SJCRH30 (cell line): ENCODE data around the gene CCDC14. TPM values are rescaled to one million over a fixed set of nuclear protein-coding genes. Genes with fewer than 3 reads are reported as not detected.
"Not testable (repeated sequence)": the region's sequence is repeated elsewhere in the genome, so short reads cannot be mapped to it uniquely, and the experiment has no call there.

ENCODE experiments used
- DNase-seq, 2 experiments: peaks; one replicate each; pipeline ENCODE4 v3.0.0-alpha.2; 2015 to 2020
- H3K27ac ChIP-seq: fragments of 250-450 bp; sonication (Bioruptor Pico); 2 replicates; pipeline ENCODE4 v1.5.1; 2020; ENCODE audit warnings: mild to moderate bottlenecking, moderate library complexity
- H3K27me3 ChIP-seq: fragments of 250-450 bp; sonication (Bioruptor Pico); 2 replicates; pipeline ENCODE4 v1.5.1; 2020; ENCODE audit warnings: mild to moderate bottlenecking, moderate library complexity
- H3K36me3 ChIP-seq: fragments of 250-450 bp; sonication (Bioruptor Pico); 2 replicates; pipeline ENCODE4 v1.5.1; 2020; ENCODE audit warnings: mild to moderate bottlenecking, moderate library complexity
- H3K4me1 ChIP-seq: fragments of 250-450 bp; sonication (Bioruptor Pico); 2 replicates; pipeline ENCODE4 v1.5.1; 2020; ENCODE audit warnings: mild to moderate bottlenecking, moderate library complexity
- H3K4me3 ChIP-seq: fragments of 250-450 bp; sonication (Bioruptor Pico); 2 replicates; pipeline ENCODE4 v1.5.1; 2020; ENCODE audit warnings: mild to moderate bottlenecking, moderate library complexity
- H3K9me3 ChIP-seq: fragments of 250-450 bp; sonication (Bioruptor Pico); replicated peaks from 2 replicates; pipeline ENCODE4 v1.5.1; 2020; ENCODE audit warnings: mild to moderate bottlenecking, moderate library complexity
- total RNA-seq: library from RNA; depleted of rRNA; stranded (reverse); fragments of >200 nt; shearing (Covaris generic); gene quantifications from 2 replicates; pipeline ENCODE4 v1.2.3, GENCODE V29; 2014

Gene CCDC14
- total RNA-seq, 1 experiment from 2014 or later = 83.7 TPM

DNA sequence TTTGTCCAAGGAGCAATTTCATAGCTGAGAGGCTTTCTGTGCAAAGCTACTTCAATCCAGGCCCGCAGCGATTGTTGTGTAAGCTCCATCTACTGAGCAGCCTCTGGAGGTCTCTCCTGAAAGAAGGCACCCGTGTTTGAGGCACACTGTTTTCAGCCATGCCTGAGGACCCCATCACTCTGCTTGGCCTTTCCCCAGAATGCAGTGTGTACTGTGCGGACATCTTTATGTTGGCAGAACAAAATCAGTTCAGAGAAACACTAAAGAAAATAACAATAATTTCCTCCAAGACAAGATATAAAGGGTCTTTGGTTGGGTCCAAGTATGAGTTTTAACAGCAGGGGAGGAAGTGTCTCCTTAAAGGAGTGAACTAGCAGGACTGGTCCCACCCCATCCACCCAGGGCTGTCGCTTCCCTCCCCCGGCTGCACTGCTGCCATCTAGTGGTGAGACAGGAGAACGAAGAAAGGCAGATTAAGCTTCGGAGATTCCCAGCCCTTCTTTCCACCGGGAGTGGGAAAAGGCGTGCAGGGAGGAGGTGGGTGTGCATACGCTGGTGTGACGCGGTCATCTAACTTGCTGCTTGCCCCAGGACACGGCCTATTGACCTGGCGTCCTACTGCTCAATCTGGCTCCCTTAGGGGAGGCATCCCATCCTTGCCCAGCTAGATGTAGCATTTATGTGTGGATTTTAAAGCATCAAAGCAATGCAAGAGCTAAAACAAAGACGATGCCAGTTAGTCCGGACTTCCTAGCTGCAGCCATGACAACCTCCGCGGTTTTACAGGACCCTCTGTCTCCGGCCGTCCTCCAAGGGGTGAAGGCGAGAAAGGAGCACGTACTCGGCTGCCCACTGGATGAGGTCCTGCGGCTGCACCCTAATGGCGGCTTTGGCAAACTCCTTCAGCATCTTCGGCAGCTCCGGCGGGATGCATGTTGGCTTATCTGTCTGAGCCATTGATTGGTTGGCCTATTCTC, 18.8 kb upstream of the CCDC14 start:
- H3K27me3 ChIP-seq, H3K4me1 ChIP-seq, H3K9me3 ChIP-seq, H3K4me3 ChIP-seq, H3K27ac ChIP-seq, H3K36me3 ChIP-seq: not testable (repeated sequence)
- DNase-seq = peak; percentile 50 to 60

DNA sequence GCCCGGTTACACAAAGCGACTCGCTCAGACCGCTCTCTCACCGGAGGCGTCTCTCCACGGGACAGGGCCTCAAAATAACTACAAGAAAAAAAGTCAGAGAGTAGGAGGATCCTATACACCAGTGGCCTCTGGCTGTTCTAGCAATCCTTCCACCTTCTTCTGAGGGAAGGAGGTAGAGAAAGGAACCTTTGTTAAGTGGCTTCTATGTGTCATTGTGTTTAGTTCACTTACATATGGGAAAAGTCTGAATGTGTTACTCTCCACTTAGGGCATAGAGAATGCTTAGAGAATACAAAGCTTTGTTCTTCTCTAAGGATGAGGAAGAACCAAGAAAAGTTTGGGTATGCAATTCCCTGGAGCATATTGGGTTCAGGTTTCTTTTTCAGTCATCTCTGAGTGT, 15.9 kb upstream of the CCDC14 start:
- H3K9me3 ChIP-seq, H3K27me3 ChIP-seq, H3K36me3 ChIP-seq, H3K27ac ChIP-seq, DNase-seq, H3K4me1 ChIP-seq, H3K4me3 ChIP-seq: not testable (repeated sequence)

DNA sequence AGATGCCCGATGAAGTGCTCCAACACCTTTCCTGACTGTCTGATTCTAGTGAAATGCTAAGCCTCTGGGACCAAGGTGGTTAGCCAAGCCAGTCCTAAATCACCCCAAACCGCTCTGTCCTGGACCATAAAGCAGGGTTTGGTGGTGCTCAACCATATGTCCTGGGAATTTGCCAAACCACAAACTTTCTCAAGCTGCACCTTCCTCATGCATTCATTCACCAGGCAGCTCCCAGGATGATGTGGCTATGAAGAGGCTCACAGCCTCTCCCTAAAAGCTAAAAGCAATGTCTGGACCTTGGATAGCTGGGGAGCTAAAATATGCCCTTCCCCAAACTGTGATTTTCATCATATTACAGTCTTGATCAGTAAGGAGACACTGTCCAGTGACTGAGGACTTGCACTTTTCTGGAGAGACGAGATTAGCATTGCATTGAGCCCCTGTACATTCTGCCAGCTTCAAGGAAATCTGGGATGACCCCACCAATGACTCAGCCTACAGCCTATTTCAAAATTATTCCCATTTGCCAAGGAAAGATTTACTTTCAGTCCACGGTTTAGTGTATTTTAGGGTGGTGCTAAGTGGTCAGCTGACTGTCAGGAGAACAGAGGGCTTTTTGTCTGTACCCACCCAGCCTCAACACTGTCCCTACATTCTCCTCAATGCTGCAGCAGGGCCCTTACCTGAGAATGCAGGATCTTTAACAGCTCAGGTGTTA, 15.3 kb upstream of the CCDC14 start:
- not testable (repeated sequence) for H3K27me3 ChIP-seq, DNase-seq, H3K27ac ChIP-seq, H3K4me3 ChIP-seq, H3K36me3 ChIP-seq, H3K4me1 ChIP-seq, H3K9me3 ChIP-seq

DNA sequence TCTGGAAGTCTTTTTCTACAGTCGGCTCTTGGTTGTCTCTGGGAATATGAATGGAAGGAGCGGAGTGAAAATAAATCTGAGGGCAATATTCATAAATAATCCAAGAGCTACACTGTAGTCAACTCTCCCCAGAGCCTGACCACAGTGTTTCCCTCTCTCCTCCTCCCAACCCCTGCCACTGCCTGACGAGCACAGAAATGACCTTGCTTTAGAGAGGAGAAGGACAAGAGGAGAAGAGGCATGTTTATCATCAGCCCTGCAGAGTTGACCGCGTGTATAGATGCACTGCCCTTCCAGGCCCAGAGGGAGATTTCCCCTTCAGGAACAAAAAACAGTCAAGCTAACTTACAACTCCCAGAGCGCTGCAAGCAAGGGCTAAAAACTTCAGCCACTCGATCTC, 14.0 kb upstream of the CCDC14 start:
- not testable (repeated sequence) for H3K27me3 ChIP-seq, H3K4me3 ChIP-seq, H3K9me3 ChIP-seq, H3K4me1 ChIP-seq, H3K36me3 ChIP-seq, H3K27ac ChIP-seq, DNase-seq

DNA sequence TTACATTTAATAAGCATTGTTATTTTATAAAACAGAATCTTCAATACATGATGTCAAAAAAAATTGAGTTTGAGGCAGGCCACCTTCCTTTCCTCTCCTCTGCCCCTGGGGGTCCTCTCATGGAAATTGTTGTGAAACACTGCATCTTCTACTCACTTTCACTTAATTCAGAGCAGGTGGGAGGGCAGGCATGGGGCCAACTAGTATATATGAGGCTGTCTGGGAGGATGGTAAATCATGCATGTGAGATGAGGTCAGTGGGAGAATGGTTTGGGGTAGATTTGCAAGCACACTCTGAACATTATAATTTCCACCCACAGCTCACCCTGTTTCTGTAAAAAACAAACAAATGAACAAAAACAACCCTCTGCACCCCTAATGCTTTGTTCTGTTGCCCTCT, 10.4 kb upstream of the CCDC14 start:
- Histone ChIP-seq H3K4me3 (no peak overlapping the region), H3K36me3 (no peaks in the 10 kb centered on the region), H3K4me1 (no peaks in the 10 kb centered on the region), H3K27me3 (no peaks in the 10 kb centered on the region), H3K27ac (no peak overlapping the region), H3K9me3 (no peaks in the 10 kb centered on the region)
- peak in 1 of 2 experiments; percentile 12 for DNase-seq

DNA sequence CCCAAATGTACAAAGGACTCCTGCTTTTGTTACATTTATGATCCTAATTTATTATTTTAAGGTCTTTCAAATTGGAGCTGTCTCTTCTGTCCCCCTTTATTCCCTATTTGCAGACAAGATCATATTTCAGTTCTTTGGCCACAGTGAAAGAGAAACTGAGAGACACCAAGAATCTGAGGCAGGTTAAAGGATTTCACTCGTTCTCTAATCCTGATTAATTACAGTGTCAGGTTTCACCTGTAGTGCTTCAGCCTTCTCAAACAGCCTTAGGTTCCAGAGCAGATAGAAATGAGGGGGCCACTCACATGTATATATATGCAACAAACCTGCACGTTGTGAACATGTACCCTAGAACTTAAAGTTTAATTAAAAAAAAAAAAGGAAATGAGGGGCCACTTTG, 6.2 kb upstream of the CCDC14 start:
- H3K4me1 ChIP-seq, H3K36me3 ChIP-seq, H3K27me3 ChIP-seq, H3K27ac ChIP-seq, DNase-seq, H3K9me3 ChIP-seq, H3K4me3 ChIP-seq: not testable (repeated sequence)

DNA sequence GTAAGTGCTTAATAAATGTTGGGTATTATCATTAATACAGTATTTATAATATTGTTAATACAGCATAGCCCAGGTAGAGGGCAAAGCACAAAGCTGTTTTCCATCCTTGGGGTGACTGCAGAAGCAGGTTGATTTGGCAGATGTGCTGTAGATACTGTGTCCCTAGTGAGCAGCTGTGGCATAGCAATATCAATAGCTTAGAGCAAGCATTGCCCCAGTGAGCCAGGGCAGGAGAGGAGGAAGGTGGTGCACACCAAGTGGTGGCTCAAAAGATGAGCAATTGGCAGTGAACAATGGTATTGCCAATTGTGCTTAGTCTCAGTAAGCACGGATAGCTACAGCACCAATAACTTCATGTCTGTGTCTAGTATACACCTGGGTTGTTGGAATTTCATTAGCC, 5.8 kb upstream of the CCDC14 start:
- not testable (repeated sequence) for H3K4me3 ChIP-seq, H3K9me3 ChIP-seq, H3K27ac ChIP-seq, H3K36me3 ChIP-seq, DNase-seq, H3K4me1 ChIP-seq, H3K27me3 ChIP-seq

DNA sequence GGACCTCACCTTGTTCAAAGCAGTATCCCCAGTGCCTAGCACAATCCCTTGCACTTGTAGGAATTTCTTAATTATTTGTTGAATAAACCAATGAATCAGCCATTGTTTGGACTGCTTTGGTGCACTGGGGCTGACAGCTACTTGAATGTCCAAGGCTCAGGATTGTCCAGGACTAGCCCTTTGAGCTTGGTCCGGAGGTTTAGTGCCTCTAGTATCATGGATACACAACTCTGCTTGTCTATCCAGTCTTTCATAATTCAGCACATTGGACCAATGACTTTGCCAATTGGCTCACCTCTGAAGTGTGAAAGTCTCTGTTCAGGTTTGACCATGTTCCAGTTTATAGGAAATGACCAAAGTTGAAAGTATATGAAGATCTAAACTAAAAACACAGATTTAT, 3.8 kb upstream of the CCDC14 start:
- H3K4me3 ChIP-seq, H3K4me1 ChIP-seq, DNase-seq, H3K9me3 ChIP-seq, H3K27me3 ChIP-seq, H3K27ac ChIP-seq, H3K36me3 ChIP-seq: not testable (repeated sequence)

DNA sequence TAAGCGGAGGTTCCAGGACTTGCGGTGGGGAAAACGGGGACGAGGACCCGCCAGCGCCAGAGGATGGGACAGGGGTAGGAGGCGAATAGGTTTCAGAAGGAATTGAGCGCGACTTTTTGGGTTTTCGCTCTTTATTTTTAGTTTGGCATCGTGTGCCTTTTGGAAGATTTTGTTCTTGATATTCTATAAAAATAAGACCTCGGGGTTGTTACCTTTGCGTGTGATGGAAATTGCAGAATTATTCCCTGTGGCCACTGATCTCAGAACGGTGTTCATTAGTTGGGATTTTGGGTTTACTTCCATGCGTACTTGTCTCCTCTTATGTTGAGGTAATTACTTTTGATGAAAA, 453 bp upstream of the CCDC14 start:
- Histone ChIP-seq H3K27me3 (no peaks in the 10 kb centered on the region), H3K36me3 (peaks cover 3% of the 10 kb centered on the region), H3K4me3 (peak overlapping the region; percentile 82), H3K4me1 (no peaks in the 10 kb centered on the region), H3K9me3 (no peaks in the 10 kb centered on the region), H3K27ac (no peak overlapping the region; the same call in 1 of the 2 replicates)
- no peak for DNase-seq

DNA sequence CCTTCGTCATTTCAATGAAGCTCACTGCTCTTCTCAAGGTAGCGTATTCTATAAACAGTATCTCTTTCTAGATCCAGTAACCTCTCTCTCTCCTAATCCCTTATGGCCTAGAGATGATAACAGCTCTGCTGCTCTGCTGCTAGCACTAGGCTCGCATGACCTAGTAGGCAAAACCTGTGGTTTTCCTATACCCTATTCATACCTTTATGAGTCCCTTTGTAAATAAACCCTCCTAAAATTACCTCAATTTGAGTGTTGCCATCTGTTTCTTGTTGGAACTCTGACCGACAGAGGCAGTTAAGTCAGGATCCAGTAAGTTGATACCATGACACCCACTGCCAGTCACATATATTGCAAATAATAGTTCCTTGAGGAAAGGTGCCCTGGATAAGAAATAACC, 7.3 kb downstream of the CCDC14 start:
- H3K4me1 ChIP-seq = no peaks in the 10 kb centered on the region

DNA sequence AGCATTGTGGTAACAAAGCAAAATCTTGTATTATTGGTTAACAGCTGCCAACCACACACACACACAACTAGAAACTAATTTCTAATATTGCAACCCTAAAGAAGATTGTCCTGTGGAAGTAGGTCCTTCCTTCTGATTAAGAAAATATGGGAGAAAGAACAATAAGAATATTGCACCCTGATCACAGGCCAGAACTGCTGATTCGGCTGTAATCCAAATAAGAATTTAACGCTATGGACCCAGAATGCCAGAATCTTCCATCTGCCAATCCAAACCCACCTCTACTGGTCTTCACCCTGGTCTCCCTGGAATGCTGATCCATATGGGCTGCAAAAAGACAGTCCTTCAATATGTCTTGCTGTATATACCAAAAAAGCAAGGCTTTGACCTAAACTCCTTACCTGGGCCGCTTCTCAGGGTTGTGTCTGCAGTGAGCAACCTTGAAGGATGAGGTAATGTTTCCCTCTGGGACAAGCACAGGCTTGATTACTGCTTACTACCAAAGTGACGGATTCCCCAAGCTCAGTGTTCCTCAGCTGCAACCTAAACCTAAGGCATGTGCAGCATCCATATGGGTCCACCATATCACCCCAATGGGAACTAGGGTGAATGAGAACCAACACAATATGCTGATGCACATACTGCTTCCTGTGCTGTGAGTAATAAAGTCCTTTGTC, 8.0 kb downstream of the CCDC14 start:
- Histone ChIP-seq H3K9me3 (no peaks in the 10 kb centered on the region), H3K27me3 (no peaks in the 10 kb centered on the region), H3K36me3 (peaks cover 55% of the 10 kb centered on the region), H3K27ac (no peak overlapping the region), H3K4me3 (no peak overlapping the region), H3K4me1 (no peaks in the 10 kb centered on the region)
- no peak for DNase-seq

More for the DNA sequence above, 7.3 kb downstream of the CCDC14 start:
- peaks cover 52% of the 10 kb centered on the region for H3K36me3 ChIP-seq
- no peak for DNase-seq
- no peaks in the 10 kb centered on the region for H3K9me3 ChIP-seq
- no peak overlapping the region for H3K4me3 ChIP-seq
- H3K27ac ChIP-seq = no peak overlapping the region
- no peaks in the 10 kb centered on the region for H3K27me3 ChIP-seq

DNA sequence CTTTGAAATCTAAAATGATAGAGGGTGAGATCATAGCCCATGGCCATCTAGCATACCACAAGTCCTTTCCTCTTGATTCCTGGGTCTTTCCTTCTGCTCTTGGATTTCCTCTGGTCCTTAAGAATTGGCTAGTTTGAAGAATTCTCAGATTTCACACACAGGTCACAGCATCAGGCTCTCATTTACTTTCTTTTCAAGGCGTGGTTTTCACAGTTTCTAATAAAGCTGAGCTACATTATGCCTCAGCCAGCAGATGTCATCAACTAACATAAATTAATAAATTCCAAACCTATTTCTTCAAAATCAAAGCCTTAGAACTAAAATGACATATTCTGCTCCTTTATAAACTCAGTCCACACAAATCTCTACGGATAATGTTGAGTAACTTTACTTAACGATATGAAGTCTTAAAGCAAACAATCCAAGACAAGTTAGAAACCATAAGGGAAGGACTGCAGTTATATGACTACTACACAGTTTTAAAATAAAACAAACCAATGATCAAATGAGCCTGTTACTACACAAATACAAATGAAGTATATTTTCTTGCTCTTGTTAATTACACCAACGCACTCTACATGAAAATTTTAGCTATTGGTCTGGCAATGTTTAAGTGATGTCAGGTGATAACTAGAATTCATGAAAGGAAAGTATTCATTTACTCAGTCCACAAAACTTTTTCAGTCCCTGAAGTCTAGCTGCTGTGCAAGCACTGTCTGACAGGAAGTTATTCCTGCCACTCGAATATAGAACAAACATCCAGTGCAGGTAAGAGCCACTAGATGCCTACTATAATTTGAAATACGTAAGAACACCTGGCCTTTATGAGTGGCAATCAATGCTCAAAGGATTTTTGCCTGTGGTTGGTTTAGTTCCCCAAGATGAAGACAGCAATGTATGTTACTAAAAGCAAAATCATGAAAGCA, 9.2 kb downstream of the CCDC14 start:
- no peak for DNase-seq
- Histone ChIP-seq H3K36me3 (peaks cover 64% of the 10 kb centered on the region), H3K9me3 (no peaks in the 10 kb centered on the region), H3K4me1 (no peaks in the 10 kb centered on the region), H3K4me3 (no peak overlapping the region), H3K27me3 (no peaks in the 10 kb centered on the region), H3K27ac (no peak overlapping the region)

DNA sequence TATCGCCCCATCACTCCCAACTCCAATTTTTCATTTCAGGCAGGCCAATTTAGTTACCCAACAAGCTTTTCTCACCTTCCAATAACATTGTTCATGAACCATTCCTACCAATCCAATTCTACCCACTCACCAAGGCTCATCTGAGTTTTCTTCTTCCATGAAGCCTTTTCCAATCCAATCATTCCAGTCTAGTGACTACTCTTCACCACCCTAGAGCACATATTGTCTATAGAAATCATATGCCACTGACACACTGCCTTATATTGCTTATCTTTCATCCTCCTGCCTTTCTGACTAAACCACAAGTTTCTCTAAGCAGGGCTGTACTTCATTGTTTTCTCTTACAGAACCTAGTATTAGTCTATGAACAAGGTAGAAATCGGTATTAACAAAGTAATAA, 11.4 kb downstream of the CCDC14 start:
- H3K27ac ChIP-seq = no peak overlapping the region
- H3K27me3 ChIP-seq = no peaks in the 10 kb centered on the region
- no peaks in the 10 kb centered on the region for H3K4me1 ChIP-seq
- H3K9me3 ChIP-seq = no peaks in the 10 kb centered on the region
- H3K36me3 ChIP-seq = peaks cover 64% of the 10 kb centered on the region
- H3K4me3 ChIP-seq = no peak overlapping the region
- no peak for DNase-seq

DNA sequence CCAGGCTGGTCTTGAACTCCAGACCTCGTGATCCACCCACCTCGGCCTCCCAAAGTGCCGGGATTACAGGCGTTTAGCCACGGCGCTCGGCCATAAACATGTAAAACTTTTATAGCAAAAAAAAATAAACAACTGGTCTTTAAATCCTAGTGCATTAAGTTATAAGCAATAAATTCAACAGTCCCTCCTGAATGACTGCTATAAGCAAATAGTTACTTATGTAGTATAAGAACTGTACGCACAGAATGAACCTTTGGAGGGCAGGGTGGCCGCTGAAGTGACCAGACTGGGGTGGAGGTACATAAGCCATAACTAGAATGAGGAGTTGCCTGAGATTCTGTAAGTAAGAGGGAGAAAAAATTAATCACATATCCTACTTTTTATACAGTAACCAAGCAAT, 12.6 kb downstream of the CCDC14 start:
- no peaks in the 10 kb centered on the region for H3K9me3 ChIP-seq
- peaks cover 60% of the 10 kb centered on the region for H3K36me3 ChIP-seq
- H3K27me3 ChIP-seq = no peaks in the 10 kb centered on the region
- no peak overlapping the region for H3K4me3 ChIP-seq
- no peak overlapping the region for H3K27ac ChIP-seq
- no peak for DNase-seq
- no peaks in the 10 kb centered on the region for H3K4me1 ChIP-seq
